Smooth muscle cell of the brain vasculature (primary cell): ENCODE data around the gene GRB10.

ENCODE experiments used
- DNase-seq: peaks from one replicate; pipeline ENCODE4 v3.0.0-alpha.2; 2012; ENCODE audit warnings: low read depth, low spot score

GRB10 gene

GRCh38 chr7:50655020-50655419 lies 127.7 kb downstream of the GRB10 start:
- no peak for DNase-seq

GRCh38 chr7:50653981-50654425 lies 128.7 kb downstream of the GRB10 start:
- no peak for DNase-seq

GRCh38 chr7:50653126-50653864 lies 129.4 kb downstream of the GRB10 start:
- no peak for DNase-seq

GRCh38 chr7:50652400-50653125 lies 130.1 kb downstream of the GRB10 start:
- DNase-seq: no peak

GRCh38 chr7:50651271-50651989 lies 131.3 kb downstream of the GRB10 start:
- DNase-seq: no peak

GRCh38 chr7:50650057-50650664 lies 132.5 kb downstream of the GRB10 start:
- no peak for DNase-seq

GRCh38 chr7:50649259-50649885 lies 133.3 kb downstream of the GRB10 start:
- no peak for DNase-seq

- DNase-seq: no peak
Measured at GRCh38 chr7:50648570-50649169, 134.0 kb downstream of the GRB10 start.

GRCh38 chr7:50648076-50648475 lies 134.6 kb downstream of the GRB10 start:
- DNase-seq: no peak

GRCh38 chr7:50647286-50647980 lies 135.3 kb downstream of the GRB10 start:
- no peak for DNase-seq

- no peak for DNase-seq
Measured at GRCh38 chr7:50646069-50646468, 136.6 kb downstream of the GRB10 start.

- no peak for DNase-seq
Measured at GRCh38 chr7:50645186-50645585, 137.5 kb downstream of the GRB10 start.

- DNase-seq: no peak
Measured at GRCh38 chr7:50644586-50644985, 138.1 kb downstream of the GRB10 start.

- DNase-seq: no peak
Measured at GRCh38 chr7:50644114-50644513, 138.6 kb downstream of the GRB10 start.

- no peak for DNase-seq
Measured at GRCh38 chr7:50641442-50642405, 141.0 kb downstream of the GRB10 start.

- no peak for DNase-seq
Measured at GRCh38 chr7:50640779-50641178, 141.9 kb downstream of the GRB10 start.

- DNase-seq: no peak
Measured at GRCh38 chr7:50640256-50640655, 142.4 kb downstream of the GRB10 start.

- DNase-seq: no peak
Measured at GRCh38 chr7:50637725-50638643, 144.7 kb downstream of the GRB10 start.
